Omental fat pad (tissue), 4 donors: ENCODE data around the gene MORN4. TPM values are rescaled to one million over a fixed set of nuclear protein-coding genes. Genes with fewer than 3 reads are reported as not detected.
"Not testable (repeated sequence)": the region's sequence is repeated elsewhere in the genome, so short reads cannot be mapped to it uniquely, and the experiment has no call there.

Source experiments
- ATAC-seq: fragments of 150-250 bp; one replicate; pipeline ENCODE4 v1.9.1; 2016; ENCODE audit warnings: mild to moderate bottlenecking, moderate library complexity; ENCODE audit not compliant: low FRiP score
- DNase-seq: peaks from one replicate; pipeline ENCODE4 v3.0.0-alpha.2; 2019; ENCODE audit warnings: low spot score
- CTCF ChIP-seq, 3 donors: fragments of 450-650 bp; IDR thresholded peaks; one replicate each; pipeline ENCODE4 v1.5.1; 2016 to 2017; ENCODE audit warnings: antibody characterized with exemption in 3 of 3, mild to moderate bottlenecking in 3 of 3, moderate library complexity in 2 of 3
- total RNA-seq, 4 donors: library from RNA; depleted of rRNA; stranded (reverse); fragments of >200 nt; gene quantifications; one replicate each; pipeline ENCODE4 v1.1.0, GENCODE V29; 2016

MORN4 gene
- total RNA-seq, 4 donors from 2014 or later, result 0.36 to 5.3 (median 2.5) TPM

- DNase-seq (no peak), ATAC-seq (no peak)
- TF ChIP-seq CTCF (IDR thresholded peaks at IDR 0.05), result no peak
These were observed 17.4 kb upstream of the MORN4 start for GRCh38 chr10:97650726-97651125.

GRCh38 chr10:97649405-97649750, 16.1 kb upstream of the MORN4 start:
- not testable (repeated sequence) for ATAC-seq, DNase-seq

- DNase-seq, result no peak
- TF ChIP-seq CTCF (IDR thresholded peaks at IDR 0.05), result no peak
- peak; percentile 75 for ATAC-seq
These were observed 15.5 kb upstream of the MORN4 start for GRCh38 chr10:97648562-97649404.

- TF ChIP-seq CTCF (IDR thresholded peaks at IDR 0.05), result no peak
- DNase-seq (no peak), ATAC-seq (peak; percentile 39)
These were observed 14.3 kb upstream of the MORN4 start for GRCh38 chr10:97647556-97647955.

GRCh38 chr10:97644936-97645335, 11.6 kb upstream of the MORN4 start:
- no peak for TF ChIP-seq CTCF (IDR thresholded peaks at IDR 0.05)
- DNase-seq, result no peak
- no peak for ATAC-seq

- ATAC-seq (no peak), DNase-seq (no peak)
- no peak for TF ChIP-seq CTCF (IDR thresholded peaks at IDR 0.05)
These were observed 10.2 kb upstream of the MORN4 start for GRCh38 chr10:97643441-97643985.

GRCh38 chr10:97642471-97643159, 9.3 kb upstream of the MORN4 start:
- not testable (repeated sequence) for DNase-seq, ATAC-seq
